Epithelial cell of proximal tubule (primary cell): ENCODE data around the gene TMEM134. TPM values are rescaled to one million over a fixed set of nuclear protein-coding genes. Genes with fewer than 3 reads are reported as not detected.
A peak's percentile ranks its signal among the peaks of the same experiment; 100 is the strongest.
"Not testable (repeated sequence)": the region's sequence is repeated elsewhere in the genome, so short reads cannot be mapped to it uniquely, and the experiment has no call there.

Experiments used
- DNase-seq: peaks from one replicate; pipeline ENCODE4 v3.0.0-alpha.2; 2011; ENCODE audit warnings: low read depth
- H3K4me3 ChIP-seq: 2 replicates; pipeline ENCODE4 v1.5.1; 2011; ENCODE audit warnings: low read depth, mild to moderate bottlenecking, low read length
- CTCF ChIP-seq: conservative IDR thresholded peaks from 2 replicates; pipeline ENCODE4 v1.5.1; 2012; ENCODE audit warnings: low read depth, mild to moderate bottlenecking, low read length
- total RNA-seq: library from RNA; depleted of rRNA; stranded (reverse); fragments of >200 nt; gene quantifications from 2 replicates; pipeline ENCODE4 v1.2.3, GENCODE V29; 2015

The TMEM134 gene
- total RNA-seq, 1 donor from 2014 or later: 74.0 TPM

GRCh38 chr11:67489203-67489884 is 20.3 kb upstream of the TMEM134 start:
- no peak for TF ChIP-seq CTCF
- no peak overlapping the region for H3K4me3 ChIP-seq
- DNase-seq: no peak

- TF ChIP-seq CTCF: no peak
- H3K4me3 ChIP-seq: no peak overlapping the region
- DNase-seq: no peak
These were observed 17.6 kb upstream of the TMEM134 start for GRCh38 chr11:67486481-67487195.

GRCh38 chr11:67485873-67486361 is 16.9 kb upstream of the TMEM134 start:
- H3K4me3 ChIP-seq, DNase-seq: not testable (repeated sequence)

GRCh38 chr11:67484847-67485311 is 15.8 kb upstream of the TMEM134 start:
- no peak overlapping the region for H3K4me3 ChIP-seq
- no peak for TF ChIP-seq CTCF
- DNase-seq: no peak

- TF ChIP-seq CTCF: no peak
- peak overlapping the region; percentile 68 for H3K4me3 ChIP-seq
- no peak for DNase-seq
These were observed 15.0 kb upstream of the TMEM134 start for GRCh38 chr11:67483831-67484665.

GRCh38 chr11:67482827-67483798 is 14.1 kb upstream of the TMEM134 start, which contains the start of gene AIP:
TSS of gene AIP (plus strand) at chr11:67483026. CDS start at chr11:67483159, 133 bp downstream.
- DNase-seq: peak; percentile 88
- peak; percentile 21 for TF ChIP-seq CTCF
- peak within 1 kb of the TSS; percentile 68 for H3K4me3 ChIP-seq
